HG03575 (cell line): ENCODE data around the gene PDHX.
"Not testable (repeated sequence)": the region's sequence is repeated elsewhere in the genome, so short reads cannot be mapped to it uniquely, and the experiment has no call there.

Experiments
- ATAC-seq: cut with Tn5 transposase; IDR thresholded peaks from one replicate; pipeline ENCODE4 v1.9.1; 2021; ENCODE audit not compliant: unreplicated experiment, insufficient number of reproducible peaks, low FRiP score; ENCODE audit errors: extremely low read depth

PDHX gene

GRCh38 chr11:34916015-34916842 lies at the start of gene PDHX, which contains the start of gene APIP:
PDHX (plus strand) TSS chr11:34916618; CDS start chr11:34916656, 38 bp downstream.
APIP (minus strand) TSS chr11:34916379; CDS start chr11:34916284, 95 bp downstream.
- peak; percentile 82 for ATAC-seq

GRCh38 chr11:34869425-34869824 lies 47.0 kb upstream of the PDHX start:
- no peak for ATAC-seq

- no peak for ATAC-seq
These were observed 45.7 kb upstream of the PDHX start for GRCh38 chr11:34870548-34871196.

- ATAC-seq: no peak
These were observed 42.2 kb upstream of the PDHX start for GRCh38 chr11:34874202-34874601.

GRCh38 chr11:34877375-34877975 lies 38.9 kb upstream of the PDHX start:
- ATAC-seq: no peak

GRCh38 chr11:34881900-34882299 lies 34.5 kb upstream of the PDHX start:
- no peak for ATAC-seq

- ATAC-seq: no peak
These were observed 29.8 kb upstream of the PDHX start for GRCh38 chr11:34886609-34887008.

- ATAC-seq: no peak
These were observed 29.2 kb upstream of the PDHX start for GRCh38 chr11:34887260-34887659.

GRCh38 chr11:34890089-34890488 lies 26.3 kb upstream of the PDHX start:
- ATAC-seq: no peak

- no peak for ATAC-seq
These were observed 25.6 kb upstream of the PDHX start for GRCh38 chr11:34890812-34891211.

- ATAC-seq: no peak
These were observed 24.8 kb upstream of the PDHX start for GRCh38 chr11:34891611-34892010.

GRCh38 chr11:34893416-34893815 lies 23.0 kb upstream of the PDHX start:
- ATAC-seq: no peak

GRCh38 chr11:34896191-34896590 lies 20.2 kb upstream of the PDHX start:
- not testable (repeated sequence) for ATAC-seq

GRCh38 chr11:34897171-34897870 lies 19.1 kb upstream of the PDHX start:
- no peak for ATAC-seq

GRCh38 chr11:34898474-34898873 lies 17.9 kb upstream of the PDHX start:
- no peak for ATAC-seq

GRCh38 chr11:34899633-34900016 lies 16.8 kb upstream of the PDHX start:
- ATAC-seq: no peak

- ATAC-seq: no peak
These were observed 11.9 kb upstream of the PDHX start for GRCh38 chr11:34904421-34904955.

- ATAC-seq: no peak
These were observed 10.8 kb upstream of the PDHX start for GRCh38 chr11:34905666-34906065.

GRCh38 chr11:34907934-34908593 lies 8.4 kb upstream of the PDHX start:
- no peak for ATAC-seq
